Measurements from ENCODE around the gene SLC35E1.

SLC35E1 gene

GRCh38 chr19:16595097-16595496 lies 22.9 kb upstream of the SLC35E1 start:
- DNase-seq, result no peak

- DNase-seq, result no peak
These were observed 22.5 kb upstream of the SLC35E1 start for GRCh38 chr19:16594681-16595091.

- no peak for DNase-seq
These were observed 21.9 kb upstream of the SLC35E1 start for GRCh38 chr19:16594131-16594586.

GRCh38 chr19:16593181-16593580 lies 21.0 kb upstream of the SLC35E1 start:
- DNase-seq, result no peak

- DNase-seq, result no peak
These were observed 19.8 kb upstream of the SLC35E1 start for GRCh38 chr19:16591803-16592556.

- DNase-seq, result no peak
These were observed 18.9 kb upstream of the SLC35E1 start for GRCh38 chr19:16590876-16591802.

- no peak for DNase-seq
These were observed 17.7 kb upstream of the SLC35E1 start for GRCh38 chr19:16589917-16590316.

GRCh38 chr19:16588824-16589577 lies 16.8 kb upstream of the SLC35E1 start:
- DNase-seq, result no peak

- no peak for DNase-seq
These were observed 15.9 kb upstream of the SLC35E1 start for GRCh38 chr19:16587833-16588823.

- no peak for DNase-seq
These were observed 15.0 kb upstream of the SLC35E1 start for GRCh38 chr19:16586991-16587832.

GRCh38 chr19:16586477-16586871 lies 14.3 kb upstream of the SLC35E1 start:
- DNase-seq, result no peak

- DNase-seq, result no peak
These were observed 13.7 kb upstream of the SLC35E1 start for GRCh38 chr19:16585808-16586476.

GRCh38 chr19:16585094-16585801 lies 13.0 kb upstream of the SLC35E1 start:
- no peak for DNase-seq

GRCh38 chr19:16584248-16585093 lies 12.3 kb upstream of the SLC35E1 start:
- no peak for DNase-seq

- DNase-seq, result no peak
These were observed 10.5 kb upstream of the SLC35E1 start for GRCh38 chr19:16582486-16583261.

GRCh38 chr19:16581971-16582343 lies 9.7 kb upstream of the SLC35E1 start:
- no peak for DNase-seq

GRCh38 chr19:16581145-16581970 lies 9.1 kb upstream of the SLC35E1 start:
- DNase-seq, result no peak
